ENCODE results near the gene CA9.
A peak's percentile ranks its signal among the peaks of the same experiment; 100 is the strongest.

CA9 gene

DNA sequence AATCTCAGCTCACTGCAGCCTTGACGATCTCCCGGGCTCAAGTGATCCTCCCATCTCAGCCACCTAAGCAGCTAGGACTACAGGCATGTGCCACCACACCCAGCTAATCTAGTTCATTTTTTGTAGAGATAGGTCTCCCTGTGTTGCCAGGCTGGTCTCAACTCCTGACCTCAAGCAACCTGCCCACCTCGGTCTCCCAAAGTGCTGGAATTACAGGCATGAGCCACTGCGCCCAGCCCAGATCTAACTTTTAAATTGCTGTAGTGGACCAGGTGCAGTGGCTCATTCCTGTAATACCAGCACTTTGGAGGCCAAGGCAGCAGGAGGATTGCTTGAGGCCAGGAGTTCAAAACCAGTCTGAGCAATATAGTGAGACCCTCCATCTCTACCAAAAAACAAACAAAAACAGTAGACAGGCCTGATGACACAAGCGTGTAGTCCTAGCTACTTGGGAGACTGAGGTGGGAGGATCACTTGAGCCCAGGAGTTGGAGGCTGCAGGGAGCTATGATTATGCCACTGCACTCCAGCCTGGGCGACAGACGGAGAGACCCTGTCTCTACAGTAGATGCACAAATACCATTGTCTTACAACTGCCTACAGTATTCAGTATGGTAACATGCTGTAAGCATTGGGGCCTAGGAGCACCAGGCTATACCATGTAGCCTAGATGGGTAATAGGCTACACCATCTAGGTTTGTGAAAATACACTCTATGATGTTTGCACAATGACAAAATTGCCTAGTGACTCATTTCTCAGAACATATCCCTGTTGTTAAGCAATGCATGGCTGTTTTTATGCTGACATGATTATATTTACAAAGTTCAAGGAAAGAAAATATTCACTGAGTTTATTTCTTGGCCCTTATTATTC lies 21.5 kb upstream of the CA9 start:
- no peak for DNase-seq

DNA sequence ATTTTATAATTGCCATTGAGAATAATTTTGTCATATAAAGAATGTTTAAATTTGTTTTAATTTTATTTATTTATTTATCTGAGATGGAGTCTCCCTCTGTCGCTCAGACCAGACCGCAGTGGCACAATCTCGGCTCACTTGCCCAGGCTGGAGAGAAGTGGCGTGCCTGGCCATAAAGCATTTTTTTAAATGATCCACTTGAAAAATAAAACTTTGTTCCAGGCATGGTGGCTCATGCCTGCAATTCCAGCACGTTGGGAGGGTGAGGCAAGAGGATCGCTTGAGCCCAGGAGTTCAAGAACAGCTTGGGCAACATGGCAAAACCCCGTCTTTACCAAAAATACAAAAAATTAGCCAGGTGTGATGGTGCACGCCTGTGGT lies 20.9 kb upstream of the CA9 start:
- DNase-seq = no peak

DNA sequence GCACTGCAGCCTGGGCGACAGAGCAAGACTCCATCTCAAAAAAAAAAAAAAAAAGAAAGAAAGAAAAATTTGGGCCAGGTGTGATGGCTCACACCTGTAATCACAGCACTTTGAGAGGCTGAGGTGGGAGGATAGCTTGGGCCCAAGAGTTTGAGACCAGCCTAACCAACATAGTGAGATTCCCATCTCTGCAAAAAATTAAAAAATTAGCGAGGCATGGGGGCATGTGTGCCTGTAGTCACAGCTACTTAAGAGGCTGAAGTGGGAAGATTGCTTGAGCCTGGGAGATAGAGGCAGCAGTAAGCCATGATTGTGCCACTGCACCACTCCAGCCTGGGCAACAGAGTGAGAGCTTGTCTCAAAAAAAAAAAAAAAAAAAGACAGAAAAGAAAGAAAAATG lies 20.1 kb upstream of the CA9 start:
- DNase-seq = no peak

DNA sequence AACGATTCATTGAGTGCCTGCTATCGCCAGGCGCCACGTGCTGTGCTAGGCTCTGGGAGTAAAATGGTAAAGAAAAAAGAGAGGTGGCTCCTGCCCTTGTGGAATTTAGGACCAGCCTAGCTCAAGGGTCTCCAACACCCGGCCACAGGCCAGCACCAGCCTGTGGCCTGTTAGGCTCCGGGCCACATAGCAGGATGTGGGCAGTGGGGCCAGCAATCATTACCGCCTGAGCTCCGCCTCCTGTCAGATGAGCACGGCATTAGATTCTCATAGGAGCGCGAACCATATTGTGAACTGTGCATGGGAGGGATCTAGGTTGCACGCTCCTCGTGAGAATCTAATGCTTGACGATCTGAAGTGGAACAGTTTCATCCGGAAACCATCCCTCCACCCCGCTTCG lies 17.4 kb upstream of the CA9 start:
- no peak for DNase-seq

DNA sequence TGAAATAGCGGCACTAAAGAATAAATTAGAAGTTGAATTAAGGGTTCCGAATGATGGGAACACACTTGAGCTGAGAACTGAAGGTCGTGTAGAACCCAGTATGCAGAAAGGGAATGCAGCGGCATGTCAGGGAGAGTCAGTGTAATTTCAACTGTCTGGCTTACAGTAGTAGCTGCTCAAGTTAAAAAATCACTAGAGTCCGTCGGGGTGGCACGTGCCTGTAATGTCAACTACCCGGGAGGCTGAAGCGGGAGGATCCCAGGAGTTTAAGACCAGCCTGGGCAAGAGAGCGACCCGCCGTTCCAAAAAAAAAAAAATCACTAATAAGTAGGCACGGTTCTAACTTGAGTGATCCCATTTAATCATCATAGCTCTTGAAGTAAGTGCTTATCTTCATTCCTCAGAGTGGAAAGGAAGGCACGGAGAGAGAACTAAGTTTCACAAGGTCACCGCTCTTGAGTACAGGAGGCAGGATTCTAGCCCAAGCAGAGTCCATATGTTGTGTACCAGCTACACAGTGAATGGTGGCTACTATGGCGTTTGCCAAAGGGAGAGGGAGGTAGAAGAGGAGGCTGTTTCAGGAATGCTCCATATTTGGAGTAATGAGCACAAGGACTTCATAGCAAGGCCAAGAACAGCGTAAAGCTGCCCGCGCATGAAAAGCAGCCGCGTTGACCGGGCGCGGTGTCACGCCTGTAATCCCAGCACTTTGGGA lies 16.7 kb upstream of the CA9 start:
- DNase-seq = peak in 1 of 2 donors; percentile 15

DNA sequence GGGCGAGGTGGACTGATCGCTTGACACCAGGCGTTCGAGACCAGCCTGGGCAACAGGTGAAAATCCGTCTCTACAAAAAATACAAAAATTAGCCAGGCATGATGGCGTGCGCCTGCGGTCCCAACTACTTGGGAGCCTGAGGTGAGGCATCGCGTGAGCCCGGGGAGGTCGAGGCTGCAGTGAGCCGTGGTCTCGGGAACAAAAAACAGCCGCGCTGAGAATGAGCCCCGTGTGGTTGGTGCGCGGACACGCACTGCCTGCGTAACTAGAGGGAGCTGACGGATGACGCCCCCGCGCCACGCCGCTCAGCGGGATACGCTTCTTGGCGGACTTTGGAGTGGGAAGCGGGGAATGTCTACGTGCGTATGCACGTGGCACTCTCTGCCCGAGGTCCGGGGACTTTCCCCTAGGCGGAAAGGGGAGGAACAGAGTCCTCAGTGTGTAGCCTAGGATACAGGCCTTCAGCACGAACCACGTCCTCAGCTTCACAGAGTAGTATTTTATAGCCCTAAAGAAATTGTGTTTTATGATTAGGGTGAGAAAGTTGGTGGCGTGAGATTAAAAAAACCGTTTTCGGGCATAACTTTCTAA lies 16.1 kb upstream of the CA9 start, which contains the start of gene RMRP:
Gene RMRP (minus strand): TSS at position 474 of the 591 bp plus-strand sequence.
- peak; percentile 91 to 93 for DNase-seq

DNA sequence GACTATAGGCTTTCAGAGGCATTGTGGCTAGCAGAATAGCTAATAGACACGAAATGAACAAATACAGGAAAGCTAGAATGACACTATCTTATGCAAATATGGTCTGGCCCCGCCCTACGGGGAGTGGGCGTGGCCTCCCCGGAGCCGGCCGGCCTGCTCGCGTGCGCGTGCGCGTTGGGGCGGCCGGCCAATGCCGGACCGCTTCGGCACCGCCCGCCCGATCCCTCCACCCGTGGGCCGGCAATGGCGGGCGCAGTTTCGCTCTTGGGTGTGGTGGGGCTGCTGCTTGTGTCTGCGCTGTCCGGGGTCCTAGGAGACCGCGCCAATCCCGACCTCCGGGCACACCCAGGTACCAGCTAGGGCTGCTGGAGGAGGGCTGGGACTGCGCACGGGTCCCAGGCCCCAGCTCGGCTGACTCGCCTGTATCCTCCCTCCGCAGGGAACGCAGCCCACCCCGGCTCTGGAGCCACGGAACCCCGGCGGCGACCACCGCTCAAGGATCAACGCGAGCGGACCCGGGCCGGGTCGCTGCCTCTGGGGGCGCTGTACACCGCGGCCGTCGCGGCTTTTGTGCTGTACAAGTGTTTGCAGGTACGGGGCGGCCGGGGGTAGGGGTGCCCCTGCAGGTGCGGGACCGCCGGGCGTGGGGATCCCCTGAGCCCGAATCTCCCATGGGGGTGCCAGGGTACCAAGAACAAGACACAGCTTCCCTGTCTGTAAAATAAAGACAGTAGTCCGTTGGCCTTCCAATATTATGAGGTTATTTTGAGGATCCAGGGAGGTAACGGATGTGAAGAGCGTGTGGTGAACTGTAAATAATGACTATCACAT lies 15.4 kb upstream of the CA9 start, which contains the start of gene CCDC107:
Gene CCDC107 (plus strand): TSS at position 156 of the 831 bp plus-strand sequence. CDS start 88 bp downstream, at position 244.
- peak; percentile 84 to 88 for DNase-seq

DNA sequence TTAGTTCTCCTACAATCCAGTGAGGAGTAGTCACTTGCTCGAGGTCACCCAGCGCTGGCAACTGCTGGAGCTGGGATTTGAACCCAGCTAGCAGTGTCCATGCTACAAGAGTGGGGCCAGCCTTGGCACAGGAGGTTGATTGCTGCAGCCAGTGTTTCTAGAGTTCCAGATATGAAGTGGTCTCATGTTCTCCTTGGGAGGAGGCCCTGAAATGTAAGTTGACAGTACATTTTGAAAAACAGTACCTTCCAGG lies 14.8 kb upstream of the CA9 start:
- peak in 1 of 2 donors; percentile 21 for DNase-seq

DNA sequence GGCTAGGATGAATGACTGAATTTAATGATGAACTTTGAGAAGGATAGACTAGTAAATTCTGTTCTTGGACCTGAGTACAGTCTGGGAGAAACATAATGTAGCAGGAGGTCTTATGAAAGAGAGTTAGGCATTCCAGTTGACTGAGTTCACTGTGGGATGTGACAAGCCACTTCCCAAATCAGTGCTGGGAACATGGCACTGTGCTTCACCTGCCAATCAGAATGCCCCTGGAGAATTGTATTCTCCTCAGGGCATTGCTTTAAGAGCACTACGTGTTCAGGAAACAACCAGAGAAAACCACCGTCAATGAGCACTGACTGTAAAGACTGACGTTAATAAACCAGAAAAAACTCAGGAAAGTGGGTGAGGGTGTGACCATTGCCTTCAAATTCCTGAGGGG lies 14.4 kb upstream of the CA9 start:
- no peak for DNase-seq

DNA sequence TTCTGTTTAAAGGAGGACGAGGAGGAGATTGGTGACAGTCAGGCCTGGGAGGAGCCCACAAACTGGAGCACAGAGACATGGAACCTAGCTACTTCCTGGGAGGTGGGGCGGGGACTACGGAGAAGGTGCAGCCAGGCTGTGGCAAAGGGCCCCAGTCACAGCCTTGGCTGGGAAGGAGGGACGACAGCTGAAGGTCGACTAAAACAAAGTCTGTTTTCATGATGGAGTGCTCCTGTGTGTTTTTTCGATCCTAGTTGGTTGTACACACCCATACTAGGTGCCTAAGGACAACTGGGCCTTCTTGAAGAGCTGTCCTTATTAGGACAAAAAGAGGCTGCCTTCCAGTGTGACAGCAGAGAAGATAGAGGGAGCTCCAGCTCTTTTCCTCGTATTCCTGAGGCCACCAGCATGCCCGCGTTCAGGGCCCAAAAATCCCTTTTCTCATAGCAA lies 12.7 kb upstream of the CA9 start:
- no peak for DNase-seq

DNA sequence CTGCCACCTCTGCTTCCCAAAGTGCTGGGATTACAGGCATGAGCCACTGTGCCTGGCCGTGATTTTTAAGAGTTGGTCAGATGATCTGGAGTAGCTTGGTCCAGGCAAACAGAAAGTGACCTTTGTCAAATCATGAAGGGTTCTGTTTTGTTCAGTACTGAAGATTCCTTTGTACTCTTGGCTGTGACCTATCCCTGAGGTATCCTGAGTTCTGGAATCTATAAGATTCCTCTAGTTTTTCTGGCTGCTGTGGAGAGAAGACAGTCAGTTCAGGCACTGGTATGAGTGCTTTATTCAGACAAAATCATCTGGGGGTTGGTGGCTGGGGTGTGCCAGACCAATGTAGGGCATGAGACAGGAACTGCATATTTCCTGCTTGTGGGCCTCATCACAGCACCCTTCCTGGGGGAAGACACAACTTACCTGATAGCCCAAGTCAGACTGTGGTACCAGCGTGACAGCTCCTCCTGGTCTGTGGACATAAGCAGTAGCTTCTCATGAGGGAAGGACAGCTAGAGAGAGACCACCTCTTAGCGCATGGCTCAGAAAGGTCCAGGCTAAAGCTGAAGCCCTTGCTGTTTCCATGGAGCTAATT lies 11.9 kb upstream of the CA9 start:
- DNase-seq = peak; percentile 61 to 70

DNA sequence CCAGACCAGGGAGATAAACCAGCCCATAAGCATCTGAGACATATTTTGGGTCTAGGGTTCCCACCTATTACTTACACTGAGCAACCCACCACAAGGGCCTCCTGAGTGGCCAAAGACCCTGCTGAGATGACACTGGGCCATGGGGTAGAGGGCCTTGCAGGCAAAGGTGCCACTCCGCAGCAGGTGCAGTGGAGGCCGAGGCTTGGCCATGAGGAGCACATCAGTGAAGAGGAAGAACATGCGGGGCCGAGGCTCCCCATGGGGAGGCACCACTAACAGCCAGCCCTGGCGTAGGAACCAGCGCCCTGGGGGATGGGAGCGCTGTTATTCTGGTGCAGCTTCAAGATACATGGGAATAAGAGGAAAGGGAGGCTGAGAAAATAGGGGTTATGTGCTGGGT lies 11.3 kb upstream of the CA9 start:
- DNase-seq = no peak

DNA sequence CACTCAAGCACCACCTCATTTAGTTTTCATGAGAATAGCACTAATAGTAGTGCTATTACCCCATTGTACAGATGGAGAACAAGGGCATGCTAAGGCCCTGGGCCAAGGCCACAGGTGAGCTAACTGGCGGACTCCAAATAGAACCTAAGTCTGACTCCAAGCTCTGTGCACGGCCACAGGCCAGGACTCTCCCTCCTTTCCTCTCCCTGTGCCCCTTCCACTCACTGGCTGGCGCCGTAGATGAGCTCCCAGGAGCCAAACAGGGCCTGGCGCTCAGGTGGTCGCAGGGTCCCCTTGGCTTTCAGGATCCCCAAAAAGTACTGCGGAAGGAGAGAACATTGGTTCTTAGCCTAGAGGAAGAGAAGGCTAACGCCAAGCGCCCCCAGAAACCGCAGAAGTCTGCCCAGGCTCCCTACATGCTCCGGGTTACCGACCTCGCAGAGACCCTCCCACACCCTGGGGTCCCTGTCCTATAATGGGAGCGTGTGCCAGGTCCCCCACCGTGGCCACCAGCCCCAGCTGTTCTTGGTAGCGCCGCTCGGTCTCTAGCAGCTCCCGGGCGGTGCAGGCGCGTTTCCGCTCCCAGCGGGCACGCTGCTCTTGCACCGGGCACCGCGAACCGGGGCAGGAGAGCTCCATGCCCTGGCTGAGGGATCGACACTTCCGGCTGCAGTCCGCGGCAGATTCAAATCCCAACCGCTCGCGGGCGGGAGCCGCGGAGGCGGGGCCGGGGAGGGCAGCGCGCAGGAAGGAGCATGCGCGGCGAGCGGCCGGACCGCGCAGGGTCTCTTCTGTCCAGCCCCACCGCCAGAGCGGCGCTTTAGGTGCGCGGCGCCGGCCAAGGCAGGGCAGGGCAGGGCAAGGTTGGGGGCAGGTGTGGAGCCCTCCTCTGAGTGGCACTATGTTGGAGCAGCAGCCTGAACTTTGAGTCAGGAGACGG lies 8.9 kb upstream of the CA9 start, which contains the start of gene ARHGEF39:
Gene ARHGEF39 (minus strand): TSS at position 665 of the 940 bp plus-strand sequence. CDS start 26 bp downstream, at position 639.
- peak; percentile 58 to 73 for DNase-seq

DNA sequence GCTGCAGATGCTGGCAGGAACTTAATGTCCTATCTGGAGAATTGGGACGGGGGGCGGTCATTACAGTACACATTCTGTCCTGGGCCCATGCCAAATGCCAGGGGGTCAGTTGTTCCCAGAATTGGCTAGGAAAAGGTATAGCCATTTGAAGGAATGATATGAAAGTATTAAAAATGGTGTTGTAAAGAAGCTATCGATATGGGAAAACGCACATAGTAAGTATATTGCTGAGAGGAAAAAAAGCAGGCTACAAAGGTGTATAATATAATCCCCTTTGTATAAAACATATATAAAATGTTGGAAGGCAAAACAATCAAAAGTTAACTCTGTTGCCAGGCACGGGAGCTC lies 8.3 kb upstream of the CA9 start:
- no peak for DNase-seq

DNA sequence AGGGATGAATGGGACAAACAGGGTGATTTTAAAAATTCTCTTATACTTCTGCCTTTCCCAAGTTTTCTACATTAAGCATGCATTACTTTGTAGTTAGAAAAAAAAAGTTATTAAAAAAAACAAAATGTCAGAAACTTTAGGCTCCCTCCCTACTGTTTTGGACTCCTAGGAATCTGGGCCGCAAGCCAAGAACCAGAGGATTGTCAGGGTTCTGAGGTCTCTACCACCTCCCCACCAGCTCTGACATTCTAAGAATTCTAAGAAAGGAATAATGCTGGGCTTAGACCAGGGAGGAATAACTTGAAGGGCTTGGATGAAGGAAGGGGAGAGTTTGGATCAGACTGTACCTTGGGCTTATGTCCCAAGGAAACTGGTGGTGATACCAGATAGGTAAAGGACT lies 7.7 kb upstream of the CA9 start:
- no peak for DNase-seq

DNA sequence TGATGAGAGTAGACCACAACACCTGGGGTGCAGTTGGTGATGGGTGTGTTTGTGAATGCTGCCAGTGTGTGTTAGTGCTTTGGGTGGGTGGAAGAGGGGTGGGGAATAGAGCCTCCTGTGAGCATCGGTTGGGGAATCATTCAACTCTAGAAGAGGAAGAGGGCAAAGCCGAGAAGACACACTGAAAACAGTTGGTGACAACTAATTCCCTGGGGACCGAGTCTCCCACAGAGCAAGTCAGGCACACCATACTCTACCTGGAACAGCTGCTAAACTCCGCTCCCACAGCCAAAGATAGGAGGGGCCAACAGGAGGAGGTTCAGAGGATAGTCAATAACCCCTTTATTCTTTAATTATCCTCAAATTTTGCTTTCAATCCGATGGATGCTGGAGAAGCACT lies 7.2 kb upstream of the CA9 start:
- no peak for DNase-seq

DNA sequence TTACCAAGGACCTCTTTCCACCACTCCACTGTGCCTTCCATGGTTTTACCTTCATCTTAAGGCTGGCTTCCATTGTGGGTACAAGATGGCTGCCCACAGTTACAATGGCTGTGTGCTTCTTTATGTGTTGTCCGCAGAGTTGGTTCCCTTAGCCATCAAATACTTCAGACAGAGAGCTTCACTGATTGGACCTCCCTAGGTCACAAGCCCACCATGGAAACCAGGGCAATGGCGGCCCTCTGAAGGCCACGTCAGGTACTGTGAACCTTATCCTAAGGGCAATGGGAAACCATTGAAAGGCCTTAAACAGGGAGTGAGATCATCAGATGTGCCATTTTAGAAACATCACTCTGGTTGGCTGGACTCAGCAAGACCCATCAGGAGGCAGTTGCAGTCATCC lies 5.8 kb upstream of the CA9 start:
- no peak for DNase-seq

DNA sequence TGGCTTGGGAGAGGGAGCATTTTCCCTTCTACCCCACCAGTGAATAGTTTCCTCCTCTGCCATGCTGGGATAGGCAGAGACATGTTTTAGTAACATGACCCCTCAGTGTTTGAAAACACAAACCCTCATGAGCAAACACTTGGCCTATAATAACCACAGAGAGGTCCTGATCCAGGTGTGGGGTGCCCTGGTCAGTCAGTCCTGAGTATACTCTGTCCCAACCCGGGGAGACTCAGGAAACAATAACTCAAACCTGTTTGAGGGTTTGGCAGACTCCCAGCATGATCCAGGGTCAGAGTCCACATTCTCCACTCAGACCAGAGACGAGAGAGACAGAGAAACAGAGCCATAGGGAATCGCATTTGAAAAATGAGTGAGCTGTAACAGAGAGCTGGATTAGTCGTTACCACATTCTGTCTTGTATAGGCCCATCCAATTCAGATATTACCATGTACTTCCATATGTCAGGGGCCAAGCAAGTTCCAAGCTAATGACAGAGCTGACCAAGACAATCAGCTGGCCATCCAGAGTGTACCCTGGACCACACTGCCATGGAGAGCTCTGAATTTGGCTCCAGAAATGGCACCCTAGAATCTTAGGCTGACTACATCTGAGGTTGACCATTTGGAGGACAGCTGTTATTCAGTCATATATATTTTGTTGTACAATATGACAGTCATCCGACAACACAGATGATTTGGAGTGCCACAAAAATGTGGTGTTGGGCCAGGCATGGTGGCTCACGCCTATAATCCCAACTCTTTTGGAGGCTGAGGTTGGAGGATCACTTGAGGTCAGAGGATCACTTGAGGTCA lies 4.2 kb upstream of the CA9 start:
- no peak for DNase-seq

DNA sequence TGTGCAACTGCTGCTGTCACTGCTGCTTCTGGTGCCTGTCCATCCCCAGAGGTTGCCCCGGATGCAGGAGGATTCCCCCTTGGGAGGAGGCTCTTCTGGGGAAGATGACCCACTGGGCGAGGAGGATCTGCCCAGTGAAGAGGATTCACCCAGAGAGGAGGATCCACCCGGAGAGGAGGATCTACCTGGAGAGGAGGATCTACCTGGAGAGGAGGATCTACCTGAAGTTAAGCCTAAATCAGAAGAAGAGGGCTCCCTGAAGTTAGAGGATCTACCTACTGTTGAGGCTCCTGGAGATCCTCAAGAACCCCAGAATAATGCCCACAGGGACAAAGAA lies 265 bp downstream of the CA9 start:
- DNase-seq = no peak

DNA sequence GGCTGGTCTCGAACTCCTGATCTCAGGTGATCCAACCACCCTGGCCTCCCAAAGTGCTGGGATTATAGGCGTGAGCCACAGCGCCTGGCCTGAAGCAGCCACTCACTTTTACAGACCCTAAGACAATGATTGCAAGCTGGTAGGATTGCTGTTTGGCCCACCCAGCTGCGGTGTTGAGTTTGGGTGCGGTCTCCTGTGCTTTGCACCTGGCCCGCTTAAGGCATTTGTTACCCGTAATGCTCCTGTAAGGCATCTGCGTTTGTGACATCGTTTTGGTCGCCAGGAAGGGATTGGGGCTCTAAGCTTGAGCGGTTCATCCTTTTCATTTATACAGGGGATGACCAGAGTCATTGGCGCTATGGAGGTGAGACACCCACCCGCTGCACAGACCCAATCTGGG lies 1.5 kb downstream of the CA9 start:
- DNase-seq = no peak

Data from CD4-positive, alpha-beta T cell treated with Interleukin-1 beta for 1 hour (primary cell).